Activated B cell treated with CpG ODN at 0.5 μM for 24 hours (primary cell): ENCODE measurements around the gene SLC17A9. TPM values are rescaled to one million over a fixed set of nuclear protein-coding genes. Genes with fewer than 3 reads are reported as not detected.
A peak's percentile ranks its signal among the peaks of the same experiment; 100 is the strongest.

Experiments used
- ATAC-seq: fragments of 200-7000 bp; cut with Tn5 transposase; one replicate; pipeline ENCODE4 v1.10.0; 2021; ENCODE audit warnings: low read depth, mild to moderate bottlenecking, moderate library complexity
- CTCF ChIA-PET: fragments of 350-600 bp; sonication (Branson Sonifier 250); formaldehyde crosslinking; loops from one replicate; lab custom pipeline; 2021; ENCODE audit warnings: antibody characterized with exemption; lab: Charles Lee
- POLR2A ChIA-PET: fragments of 350-600 bp; sonication (Branson Sonifier 250); formaldehyde crosslinking; loops from one replicate; lab custom pipeline; 2021; ENCODE audit warnings: antibody characterized with exemption; lab: Charles Lee
- DNase-seq: peaks from one replicate; pipeline ENCODE4 v3.0.0; 2022
- H3K27ac Mint-ChIP-seq: one replicate; pipeline ENCODE4 v1.8.0; 2020; ENCODE audit warnings: mixed read lengths
- H3K27me3 Mint-ChIP-seq: one replicate; pipeline ENCODE4 v1.8.0; 2021; ENCODE audit warnings: mixed read lengths
- H3K36me3 Mint-ChIP-seq: one replicate; pipeline ENCODE4 v1.8.0; 2021; ENCODE audit warnings: low read depth, mixed read lengths
- H3K4me1 Mint-ChIP-seq: one replicate; pipeline ENCODE4 v1.8.0; 2021; ENCODE audit warnings: mixed read lengths
- H3K4me3 Mint-ChIP-seq: one replicate; pipeline ENCODE4 v1.8.0; 2020; ENCODE audit warnings: mild to moderate bottlenecking, mixed read lengths
- H3K9me3 Mint-ChIP-seq: one replicate; pipeline ENCODE4 v1.8.0; 2020; ENCODE audit warnings: mixed read lengths
- intact Hi-C: fragments of 100-400 bp; cut with micrococcal nuclease; formaldehyde crosslinking; loops from one replicate; pipeline ENCODE4 v1.15.1; 2024
- total RNA-seq: library from RNA; stranded (reverse); gene quantifications from 2 replicates; pipeline ENCODE4 v1.2.3, GENCODE V29; 2022
- TF ChIP-seq, protein P1 (sequence below): fragments of 200-600 bp; IDR thresholded peaks from one replicate; pipeline ENCODE4 v1.8.0; 2022; ENCODE audit warnings: antibody characterized with exemption, mild to moderate bottlenecking

SLC17A9 gene
- total RNA-seq, 1 donor from 2014 or later, result 47.6 TPM

DNA sequence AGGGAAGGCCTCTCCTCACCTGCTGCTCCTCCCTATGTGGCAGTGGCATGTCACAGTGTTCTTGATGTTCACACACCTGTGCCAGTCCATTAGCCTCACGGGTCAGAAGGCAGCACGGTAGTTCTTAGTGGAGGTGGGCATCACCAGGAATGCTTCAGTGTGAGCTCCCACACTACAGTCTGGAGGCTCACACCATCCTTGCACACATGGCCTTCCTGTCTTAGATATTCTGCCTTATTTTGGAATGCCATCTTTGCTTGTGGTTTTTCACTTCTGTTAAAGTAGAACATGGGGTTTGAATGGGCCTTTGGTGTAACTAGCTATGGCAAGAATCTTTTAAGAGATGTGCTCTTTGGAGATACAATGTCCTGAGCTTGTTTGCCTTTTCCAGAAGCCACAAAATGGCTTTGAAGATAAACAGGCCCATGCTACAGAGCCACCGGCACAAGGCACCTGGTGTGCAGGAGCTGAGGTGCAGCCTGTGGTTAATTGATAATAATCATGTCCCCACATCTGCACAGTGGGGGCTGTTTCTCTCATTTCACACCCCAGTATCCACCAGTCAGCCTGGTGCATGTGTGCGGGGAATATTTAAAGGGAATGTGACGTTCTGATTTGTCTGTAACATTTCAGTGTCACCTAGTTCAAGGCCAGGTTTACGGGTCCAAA, 3.2 kb upstream of the SLC17A9 start:
- TF ChIP-seq, protein P1, sequence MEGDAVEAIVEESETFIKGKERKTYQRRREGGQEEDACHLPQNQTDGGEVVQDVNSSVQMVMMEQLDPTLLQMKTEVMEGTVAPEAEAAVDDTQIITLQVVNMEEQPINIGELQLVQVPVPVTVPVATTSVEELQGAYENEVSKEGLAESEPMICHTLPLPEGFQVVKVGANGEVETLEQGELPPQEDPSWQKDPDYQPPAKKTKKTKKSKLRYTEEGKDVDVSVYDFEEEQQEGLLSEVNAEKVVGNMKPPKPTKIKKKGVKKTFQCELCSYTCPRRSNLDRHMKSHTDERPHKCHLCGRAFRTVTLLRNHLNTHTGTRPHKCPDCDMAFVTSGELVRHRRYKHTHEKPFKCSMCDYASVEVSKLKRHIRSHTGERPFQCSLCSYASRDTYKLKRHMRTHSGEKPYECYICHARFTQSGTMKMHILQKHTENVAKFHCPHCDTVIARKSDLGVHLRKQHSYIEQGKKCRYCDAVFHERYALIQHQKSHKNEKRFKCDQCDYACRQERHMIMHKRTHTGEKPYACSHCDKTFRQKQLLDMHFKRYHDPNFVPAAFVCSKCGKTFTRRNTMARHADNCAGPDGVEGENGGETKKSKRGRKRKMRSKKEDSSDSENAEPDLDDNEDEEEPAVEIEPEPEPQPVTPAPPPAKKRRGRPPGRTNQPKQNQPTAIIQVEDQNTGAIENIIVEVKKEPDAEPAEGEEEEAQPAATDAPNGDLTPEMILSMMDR, result no peak
- peaks cover 62% of the 10 kb centered on the region for H3K36me3 Mint-ChIP-seq
- peaks cover 25% of the 10 kb centered on the region for H3K4me1 Mint-ChIP-seq
- no peak overlapping the region for H3K27ac Mint-ChIP-seq
- no peak overlapping the region for H3K4me3 Mint-ChIP-seq
- POLR2A ChIA-PET, result interaction anchor here (0.6 to 1.3 kb wide), 4 partner anchors 50 to 606 kb away, joined by 3 to 5 read pairs (median 4); no protein-coding TSS in a partner anchor
- ATAC-seq (no peak), DNase-seq (no peak)
- H3K27me3 Mint-ChIP-seq, result no peaks in the 10 kb centered on the region
- H3K9me3 Mint-ChIP-seq, result no peaks in the 10 kb centered on the region
- CTCF ChIA-PET, result interaction anchor here (1.5 kb wide), 1 partner anchor 23 kb away, joined by 4 read pairs; no protein-coding TSS in a partner anchor
- intact Hi-C loops, result no loop called here

DNA sequence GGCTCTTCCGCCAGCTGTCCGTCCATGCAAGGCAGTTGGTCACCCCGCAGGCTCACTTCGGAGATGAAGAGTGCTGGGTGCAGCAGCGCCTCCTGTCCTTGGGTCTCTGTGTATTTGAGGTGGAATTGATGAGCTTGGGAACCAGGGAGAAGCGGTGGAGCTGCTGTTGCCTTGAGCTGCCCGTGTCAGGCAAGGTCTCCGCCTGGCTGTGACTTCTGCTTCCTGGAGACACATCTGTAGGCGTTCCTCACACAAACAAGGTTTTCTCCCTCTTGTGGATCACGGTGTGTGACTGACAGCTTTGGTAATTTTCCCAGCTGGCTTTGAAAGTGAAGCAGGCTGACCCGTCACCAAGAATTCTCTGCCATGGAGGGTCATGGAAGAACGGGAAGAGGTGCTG, 2.5 kb upstream of the SLC17A9 start:
- Mint-ChIP-seq H3K27me3 (no peaks in the 10 kb centered on the region), H3K4me3 (no peak overlapping the region), H3K9me3 (no peaks in the 10 kb centered on the region), H3K36me3 (peaks cover 55% of the 10 kb centered on the region), H3K27ac (no peak overlapping the region), H3K4me1 (peaks cover 30% of the 10 kb centered on the region)
- ChIA-PET CTCF (interaction anchor here (0.6 to 1.5 kb wide), 2 partner anchors 23 to 42 kb away, joined by 3 to 4 read pairs; no protein-coding TSS in a partner anchor), POLR2A (interaction anchor here (0.6 to 1.3 kb wide), 2 partner anchors 12 to 606 kb away, joined by 4 to 5 read pairs; partner anchors contain the start of gene GID8)
- DNase-seq (no peak), ATAC-seq (no peak)
- TF ChIP-seq, protein P1, result no peak
- intact Hi-C loops, result loop anchor here (10.0 kb wide), 1 partner anchor 65 kb away; no protein-coding TSS in a partner anchor

DNA sequence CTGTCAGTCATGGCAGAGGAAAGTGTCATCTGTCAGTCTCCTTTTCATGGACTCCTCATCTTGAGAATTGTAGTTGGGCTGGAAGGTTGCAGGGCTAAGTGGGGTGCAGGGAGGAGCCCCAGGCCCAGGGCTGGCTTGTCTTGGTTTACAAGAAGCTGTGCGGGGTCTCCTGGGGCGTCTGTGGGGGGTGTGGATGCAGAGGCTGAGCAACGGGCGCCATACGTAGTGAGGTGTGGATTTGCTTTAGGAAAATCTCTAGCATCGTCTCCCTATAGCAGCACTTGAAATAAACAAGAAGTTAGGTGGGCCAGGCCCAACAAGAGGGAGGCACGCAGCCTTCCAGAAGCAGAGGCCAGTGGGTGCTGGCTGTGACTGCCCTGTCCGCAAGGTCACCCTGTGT, 1.8 kb upstream of the SLC17A9 start:
- Mint-ChIP-seq H3K4me1 (peaks cover 34% of the 10 kb centered on the region), H3K9me3 (no peaks in the 10 kb centered on the region), H3K36me3 (peaks cover 47% of the 10 kb centered on the region), H3K27me3 (no peaks in the 10 kb centered on the region), H3K27ac (no peak overlapping the region), H3K4me3 (no peak overlapping the region)
- intact Hi-C loops, result loop anchor here (10.0 kb wide), 1 partner anchor 64 kb away; no protein-coding TSS in a partner anchor
- TF ChIP-seq, protein P1, result no peak
- ChIA-PET POLR2A (interaction anchor here (1.3 kb wide), 1 partner anchor 13 kb away, joined by 4 read pairs; the partner anchor contains the start of gene GID8), CTCF (interaction anchor here (0.6 kb wide), 1 partner anchor 43 kb away, joined by 3 read pairs; no protein-coding TSS in a partner anchor)
- no peak for ATAC-seq
- no peak for DNase-seq

DNA sequence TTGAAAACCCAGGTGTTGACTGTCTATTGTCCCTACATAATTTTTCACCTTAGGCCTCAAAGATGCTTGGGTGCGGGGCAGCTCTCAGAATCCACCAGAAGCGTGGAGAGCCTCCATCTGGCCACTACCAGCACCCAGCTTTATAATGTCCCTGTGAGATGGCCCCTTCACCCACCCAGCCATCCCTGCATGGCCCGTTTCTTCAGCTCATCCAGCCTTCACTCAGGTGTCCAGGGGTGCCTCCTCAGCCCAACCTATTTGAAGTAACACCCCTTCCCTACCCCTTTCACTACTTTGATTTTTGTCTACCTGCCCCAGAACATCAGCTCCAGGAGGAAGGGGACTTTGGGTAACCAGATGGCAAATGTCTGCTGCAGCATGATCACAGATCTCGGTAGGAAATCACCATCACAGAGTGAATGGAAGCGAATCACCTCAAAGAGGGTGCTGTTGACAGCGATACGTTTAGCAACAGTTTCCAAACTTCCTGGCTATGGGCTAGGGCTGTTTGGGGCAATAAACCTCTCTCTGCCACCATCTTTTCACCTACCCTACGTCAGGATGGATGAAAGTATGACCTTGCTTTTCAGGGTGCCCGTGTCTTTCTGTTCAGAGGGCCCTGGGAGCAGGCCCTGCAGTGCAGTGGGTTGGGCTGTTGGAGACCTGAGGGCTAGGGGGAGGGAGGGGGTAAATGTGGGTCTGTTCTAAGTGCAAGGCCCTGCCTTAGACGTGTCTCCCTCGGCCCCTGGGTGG, 1.2 kb upstream of the SLC17A9 start:
- no peak for DNase-seq
- ChIA-PET POLR2A (interaction anchor here (1.3 kb wide), 1 partner anchor 14 kb away, joined by 4 read pairs; the partner anchor contains the start of gene GID8), CTCF (no interaction called here)
- Mint-ChIP-seq H3K4me1 (peaks cover 36% of the 10 kb centered on the region), H3K27me3 (no peaks in the 10 kb centered on the region), H3K9me3 (no peaks in the 10 kb centered on the region), H3K27ac (peak overlapping the region; percentile 37), H3K4me3 (peak overlapping the region; percentile 52), H3K36me3 (peaks cover 41% of the 10 kb centered on the region)
- intact Hi-C loops, result loop anchor here (10.0 kb wide), 1 partner anchor 63 kb away; no protein-coding TSS in a partner anchor
- TF ChIP-seq, protein P1, result no peak
- no peak for ATAC-seq
